ENCODE results near the gene SLC11A2. TPM values are rescaled to one million over a fixed set of nuclear protein-coding genes. Genes with fewer than 3 reads are reported as not detected.

SLC11A2 gene
- polyA plus RNA-seq, 3 donors: 11.7 to 69.0 (median 14.9) TPM

GRCh38 chr12:50991291-50991690 is 34.9 kb downstream of the SLC11A2 start:
- Histone ChIP-seq H3K4me2 (replicated peaks; ENCODE audit: extremely low read depth, low read length, poor library complexity, severe bottlenecking) (no peak overlapping the region), H3K4me1 (ENCODE audit: control insufficient read depth in 1 of 2, insufficient read depth in 2 of 2, low read length in 2 of 2) (no peaks in the 10 kb centered on the region), H3K9me3 (replicated peaks in 1 of 2; ENCODE audit: control insufficient read depth in 1 of 2, insufficient read depth in 1 of 2, low read length in 2 of 2) (no peaks in the 10 kb centered on the region), H3K4me3 (replicated peaks in 1 of 3; ENCODE audit: low read depth in 2 of 3, low read length in 3 of 3) (no peak overlapping the region), H3K36me3 (replicated peaks in 1 of 2; ENCODE audit: control insufficient read depth in 1 of 2, insufficient read depth in 2 of 2, low read length in 2 of 2) (peaks cover 74 to 98% of the 10 kb centered on the region in 2 donors), H3K79me2 (ENCODE audit: insufficient read depth, low read length) (no peaks in the 10 kb centered on the region), H3K9ac (ENCODE audit: insufficient read depth, low read length, poor library complexity, severe bottlenecking) (no peak overlapping the region), H3K27me3 (ENCODE audit: control insufficient read depth in 2 of 2, insufficient read depth in 2 of 2, low read length in 2 of 2) (no peaks in the 10 kb centered on the region), H3K27ac (ENCODE audit: low read depth in 1 of 2, low read length in 2 of 2) (no peak overlapping the region), H4K20me1 (ENCODE audit: insufficient read depth, low read length) (no peaks in the 10 kb centered on the region), H2AFZ (ENCODE audit: insufficient read depth, low read depth, low read length, poor library complexity, severe bottlenecking) (no peak overlapping the region)
- no peaks in the 10 kb centered on the region for H3K4me1 Mint-ChIP-seq
- intact Hi-C loops (cut with micrococcal nuclease): no loop called here
- peaks cover 67 to 90% of the 10 kb centered on the region in 2 donors for H3K36me3 Mint-ChIP-seq
- 33% methylated on average over 1 of the region's 6 CpGs for WGBS (ENCODE audit: insufficient coverage)
- no peak overlapping the region for H3K4me3 Mint-ChIP-seq
- no peak for TF ChIP-seq CTCF (IDR thresholded peaks at IDR 0.05)
- no peaks in the 10 kb centered on the region for H3K9me3 Mint-ChIP-seq
- DNase-seq: no peak
- peaks cover 0 to 3% (median 0%) of the 10 kb centered on the region in 3 donors for H3K27me3 Mint-ChIP-seq (ENCODE audit: low read depth in 3 of 3)
- H3K27ac Mint-ChIP-seq: no peak overlapping the region

- H3K27me3 Mint-ChIP-seq (ENCODE audit: low read depth in 3 of 3): peaks cover 0 to 3% (median 0%) of the 10 kb centered on the region in 3 donors
- H3K9me3 ChIP-seq (replicated peaks in 1 of 2; ENCODE audit: control insufficient read depth in 1 of 2, insufficient read depth in 1 of 2, low read length in 2 of 2): no peaks in the 10 kb centered on the region
- peaks cover 63 to 89% of the 10 kb centered on the region in 2 donors for H3K36me3 Mint-ChIP-seq
Observed at GRCh38 chr12:50990791-50991190, 35.4 kb downstream of the SLC11A2 start.

More at GRCh38 chr12:50990791-50991190, 35.4 kb downstream of the SLC11A2 start:
- no peaks in the 10 kb centered on the region for H3K79me2 ChIP-seq (ENCODE audit: insufficient read depth, low read length)
- no peak overlapping the region for H3K27ac ChIP-seq (ENCODE audit: low read depth in 1 of 2, low read length in 2 of 2)
- no peak overlapping the region for H3K9ac ChIP-seq (ENCODE audit: insufficient read depth, low read length, poor library complexity, severe bottlenecking)
- no peak overlapping the region for H3K4me3 ChIP-seq (replicated peaks in 1 of 3; ENCODE audit: low read depth in 2 of 3, low read length in 3 of 3)
- TF ChIP-seq CTCF (IDR thresholded peaks at IDR 0.05): no peak
- peaks cover 73 to 98% of the 10 kb centered on the region in 2 donors for H3K36me3 ChIP-seq (replicated peaks in 1 of 2; ENCODE audit: control insufficient read depth in 1 of 2, insufficient read depth in 2 of 2, low read length in 2 of 2)
- no peaks in the 10 kb centered on the region for H4K20me1 ChIP-seq (ENCODE audit: insufficient read depth, low read length)
- no peaks in the 10 kb centered on the region for H3K27me3 ChIP-seq (ENCODE audit: control insufficient read depth in 2 of 2, insufficient read depth in 2 of 2, low read length in 2 of 2)
- H3K4me1 ChIP-seq (ENCODE audit: control insufficient read depth in 1 of 2, insufficient read depth in 2 of 2, low read length in 2 of 2): no peaks in the 10 kb centered on the region
- Mint-ChIP-seq H3K27ac (peak overlapping the region in 3 of 7 donors; percentile 4 to 66 (median 61)), H3K9me3 (no peaks in the 10 kb centered on the region), H3K4me3 (no peak overlapping the region), H3K4me1 (no peaks in the 10 kb centered on the region)
- no peak overlapping the region for H3K4me2 ChIP-seq (replicated peaks; ENCODE audit: extremely low read depth, low read length, poor library complexity, severe bottlenecking)
- WGBS (ENCODE audit: insufficient coverage): 67% methylated on average over 1 of the region's 3 CpGs
- DNase-seq: no peak
- intact Hi-C loops (cut with micrococcal nuclease): no loop called here
- no peak overlapping the region for H2AFZ ChIP-seq (ENCODE audit: insufficient read depth, low read depth, low read length, poor library complexity, severe bottlenecking)
